Adipocyte (in vitro differentiated cells): ENCODE measurements around the gene SLC22A7.

Experiments
- DNase-seq: peaks from one replicate; pipeline ENCODE4 v3.0.0-alpha.2; 2015; ENCODE audit warnings: low read depth
- H3K27me3 ChIP-seq: replicated peaks from 2 replicates; pipeline ENCODE4 v1.7.0; 2013; ENCODE audit warnings: mild to moderate bottlenecking, low read length, moderate library complexity; ENCODE audit not compliant: control insufficient read depth, insufficient read depth
- H3K36me3 ChIP-seq: 2 replicates; pipeline ENCODE4 v1.7.0; 2013; ENCODE audit warnings: low read length, mild to moderate bottlenecking, moderate library complexity; ENCODE audit not compliant: control insufficient read depth, insufficient read depth, severe bottlenecking
- H3K4me1 ChIP-seq: 2 replicates; pipeline ENCODE4 v1.7.0; 2013; ENCODE audit warnings: mild to moderate bottlenecking, low read length, moderate library complexity; ENCODE audit not compliant: control insufficient read depth, insufficient read depth
- H3K4me3 ChIP-seq: 2 replicates; pipeline ENCODE4 v1.7.0; 2013; ENCODE audit warnings: mild to moderate bottlenecking, low read length, moderate library complexity
- H3K9ac ChIP-seq: 2 replicates; pipeline ENCODE4 v1.7.0; 2013; ENCODE audit warnings: mild to moderate bottlenecking, low read length, moderate library complexity
- H3K9me3 ChIP-seq: 2 replicates; pipeline ENCODE4 v1.7.0; 2013; ENCODE audit warnings: mild to moderate bottlenecking, low read length, moderate library complexity; ENCODE audit not compliant: control insufficient read depth

SLC22A7 gene

DNA sequence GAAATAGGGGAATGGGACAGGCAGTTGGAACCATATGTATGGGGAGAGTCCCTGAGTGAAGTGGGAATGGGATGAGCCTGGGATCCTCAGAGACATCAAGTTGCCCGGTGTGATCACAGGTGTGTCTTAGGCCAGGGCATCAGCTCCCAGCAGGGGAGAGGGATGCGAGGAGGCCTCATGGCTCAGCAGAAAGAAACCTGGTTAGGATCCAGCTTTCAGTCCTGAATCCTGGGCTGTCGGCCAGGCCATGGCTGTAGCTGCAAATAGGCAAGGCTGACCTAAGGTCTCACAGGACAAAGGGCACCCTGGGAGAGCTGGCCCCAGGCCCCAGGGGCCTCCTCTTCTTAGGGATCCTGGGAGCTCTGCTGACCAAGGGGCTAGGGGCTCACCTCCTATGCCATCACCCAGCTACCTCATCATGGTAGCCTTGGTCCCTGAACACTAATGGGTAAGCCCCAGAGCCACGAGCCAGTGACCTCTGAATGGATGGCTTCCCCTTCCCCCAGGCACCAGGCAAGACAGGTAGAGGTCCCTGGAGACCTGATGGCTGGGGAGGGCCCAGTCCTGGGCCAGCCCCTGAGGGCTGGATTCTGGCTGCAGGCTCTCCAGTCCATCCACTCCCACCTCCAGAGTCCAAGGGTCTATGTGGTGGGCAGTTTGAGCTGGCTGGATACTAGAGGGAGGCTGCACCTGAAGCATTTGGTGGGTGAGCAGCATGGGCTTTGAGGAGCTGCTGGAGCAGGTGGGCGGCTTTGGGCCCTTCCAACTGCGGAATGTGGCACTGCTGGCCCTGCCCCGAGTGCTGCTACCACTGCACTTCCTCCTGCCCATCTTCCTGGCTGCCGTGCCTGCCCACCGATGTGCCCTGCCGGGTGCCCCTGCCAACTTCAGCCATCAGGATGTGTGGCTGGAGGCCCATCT lies at the start of gene SLC22A7:
SLC22A7 (plus strand) TSS at position 617 of the 921 bp plus-strand sequence; CDS start at position 716, 99 bp downstream.
- H3K4me3 ChIP-seq = no peak within 1 kb of the TSS
- no peaks in the 10 kb centered on the region for H3K4me1 ChIP-seq
- no peak within 1 kb of the TSS for H3K9ac ChIP-seq
- H3K36me3 ChIP-seq = no peaks in the 10 kb centered on the region
- H3K27me3 ChIP-seq = peaks cover 62% of the 10 kb centered on the region
- DNase-seq = no peak
- H3K9me3 ChIP-seq = no peaks in the 10 kb centered on the region

GRCh38 chr6:43248791-43249190 lies 49.3 kb upstream of the SLC22A7 start:
- H3K4me3 ChIP-seq = no peak overlapping the region
- H3K36me3 ChIP-seq = no peaks in the 10 kb centered on the region
- no peaks in the 10 kb centered on the region for H3K9me3 ChIP-seq
- H3K27me3 ChIP-seq = peaks cover 73% of the 10 kb centered on the region
- no peak for DNase-seq
- H3K4me1 ChIP-seq = peaks cover 10% of the 10 kb centered on the region
- H3K9ac ChIP-seq = no peak overlapping the region

GRCh38 chr6:43250992-43251373 lies 47.1 kb upstream of the SLC22A7 start:
- no peaks in the 10 kb centered on the region for H3K36me3 ChIP-seq
- no peak for DNase-seq

DNA sequence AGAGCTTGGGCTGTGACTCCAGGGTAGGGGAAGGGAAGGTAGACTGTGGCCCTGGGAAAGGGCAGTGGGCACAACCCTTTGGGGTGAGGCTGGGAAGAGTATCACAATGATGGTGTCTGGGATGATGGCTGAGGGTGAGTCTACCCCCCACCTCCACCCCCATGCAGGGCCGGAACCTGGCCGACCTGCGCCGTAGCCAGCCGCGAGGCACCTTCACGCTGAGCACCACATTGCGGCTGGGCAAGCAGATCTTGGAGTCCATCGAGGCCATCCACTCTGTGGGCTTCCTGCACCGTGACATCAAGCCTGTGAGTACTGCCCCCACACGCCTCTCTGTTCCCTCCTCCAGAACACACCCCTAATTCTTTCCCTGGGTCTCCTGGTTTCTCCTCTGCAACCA lies 44.7 kb upstream of the SLC22A7 start:
- no peaks in the 10 kb centered on the region for H3K9me3 ChIP-seq
- no peak overlapping the region for H3K9ac ChIP-seq
- H3K4me3 ChIP-seq = no peak overlapping the region
- no peaks in the 10 kb centered on the region for H3K36me3 ChIP-seq
- no peak for DNase-seq
- H3K27me3 ChIP-seq = peaks cover 53% of the 10 kb centered on the region
- H3K4me1 ChIP-seq = no peaks in the 10 kb centered on the region

More at GRCh38 chr6:43250992-43251373, 47.1 kb upstream of the SLC22A7 start:
- H3K27me3 ChIP-seq = peaks cover 57% of the 10 kb centered on the region
- H3K9me3 ChIP-seq = no peaks in the 10 kb centered on the region
- no peak overlapping the region for H3K4me3 ChIP-seq
- no peak overlapping the region for H3K9ac ChIP-seq
- peaks cover 10% of the 10 kb centered on the region for H3K4me1 ChIP-seq

- Histone ChIP-seq H3K4me3 (no peak overlapping the region), H3K4me1 (no peaks in the 10 kb centered on the region), H3K36me3 (no peaks in the 10 kb centered on the region), H3K9ac (no peak overlapping the region), H3K9me3 (no peaks in the 10 kb centered on the region), H3K27me3 (peaks cover 51% of the 10 kb centered on the region)
- peak; percentile 23 for DNase-seq
Measured at GRCh38 chr6:43254138-43254817, 43.8 kb upstream of the SLC22A7 start.

DNA sequence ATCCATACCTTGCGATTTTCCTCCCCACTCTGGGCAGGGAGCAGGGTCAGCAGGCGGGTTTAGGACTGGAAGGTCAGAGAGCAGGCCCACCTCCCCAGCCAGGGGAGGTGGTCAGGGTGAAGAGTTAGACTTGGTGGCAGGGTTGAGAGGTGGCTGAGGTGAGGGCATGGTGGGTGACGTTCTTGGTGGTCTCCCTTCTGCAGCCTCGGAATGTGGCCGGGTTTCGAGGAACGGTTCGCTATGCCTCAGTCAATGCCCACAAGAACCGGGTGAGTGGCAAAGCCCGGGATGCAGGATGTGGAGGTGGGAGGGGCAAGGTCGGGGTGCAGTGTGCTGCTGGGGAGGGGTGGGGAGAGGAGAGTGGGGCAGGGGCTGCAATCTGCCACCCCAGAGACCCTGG lies 43.2 kb upstream of the SLC22A7 start:
- H3K4me1 ChIP-seq = no peaks in the 10 kb centered on the region
- H3K36me3 ChIP-seq = no peaks in the 10 kb centered on the region
- peaks cover 54% of the 10 kb centered on the region for H3K27me3 ChIP-seq
- DNase-seq = no peak
- no peaks in the 10 kb centered on the region for H3K9me3 ChIP-seq
- no peak overlapping the region for H3K9ac ChIP-seq
- H3K4me3 ChIP-seq = no peak overlapping the region

GRCh38 chr6:43255408-43256054 lies 42.5 kb upstream of the SLC22A7 start:
- Histone ChIP-seq H3K4me3 (no peak overlapping the region), H3K9me3 (no peaks in the 10 kb centered on the region), H3K36me3 (no peaks in the 10 kb centered on the region), H3K4me1 (no peaks in the 10 kb centered on the region), H3K9ac (no peak overlapping the region), H3K27me3 (peaks cover 59% of the 10 kb centered on the region)
- DNase-seq = no peak

- Histone ChIP-seq H3K27me3 (peaks cover 49% of the 10 kb centered on the region), H3K4me3 (no peak overlapping the region), H3K9ac (no peak overlapping the region), H3K4me1 (no peaks in the 10 kb centered on the region), H3K9me3 (no peaks in the 10 kb centered on the region), H3K36me3 (no peaks in the 10 kb centered on the region)
- no peak for DNase-seq
Measured at GRCh38 chr6:43256670-43257366, 41.2 kb upstream of the SLC22A7 start.

DNA sequence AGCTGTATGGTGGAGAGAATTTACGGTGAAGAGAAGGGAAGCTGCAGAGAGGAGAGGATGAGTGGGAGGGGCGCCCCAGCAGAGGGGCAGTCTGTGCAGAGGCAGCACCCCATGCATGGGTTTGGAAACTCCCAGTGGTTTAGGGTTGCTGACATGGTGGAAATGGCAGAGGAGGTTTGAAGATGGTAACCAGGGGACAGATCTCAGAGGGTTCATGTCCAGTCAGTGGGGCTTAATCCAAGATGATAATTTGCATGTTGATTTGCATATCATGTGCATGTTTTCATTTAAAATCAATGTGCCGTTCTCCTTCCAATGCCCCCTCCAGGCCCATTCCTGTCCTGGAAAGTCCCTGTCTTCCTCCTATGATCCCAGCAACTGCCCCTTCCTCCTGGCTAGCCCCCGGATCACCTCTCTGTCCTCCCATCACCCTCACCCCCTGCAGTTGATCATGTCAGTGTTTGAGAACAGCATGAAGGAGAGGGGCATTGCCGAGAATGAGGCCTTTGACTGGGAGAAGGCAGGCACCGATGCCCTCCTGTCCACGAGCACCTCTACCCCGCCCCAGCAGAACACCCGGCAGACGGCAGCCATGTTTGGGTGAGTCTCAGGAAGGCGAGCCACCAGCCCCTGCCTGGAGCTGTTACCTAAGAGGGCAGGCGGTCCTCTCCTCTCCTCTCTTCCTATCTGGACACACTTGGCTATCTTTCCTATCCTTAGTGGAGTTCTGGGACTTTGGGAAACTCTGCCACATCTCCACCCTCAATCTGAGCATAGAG lies 40.5 kb upstream of the SLC22A7 start:
- H3K4me3 ChIP-seq = no peak overlapping the region
- H3K9me3 ChIP-seq = no peaks in the 10 kb centered on the region
- H3K27me3 ChIP-seq = peaks cover 45% of the 10 kb centered on the region
- no peaks in the 10 kb centered on the region for H3K4me1 ChIP-seq
- no peaks in the 10 kb centered on the region for H3K36me3 ChIP-seq
- no peak overlapping the region for H3K9ac ChIP-seq
- DNase-seq = no peak

DNA sequence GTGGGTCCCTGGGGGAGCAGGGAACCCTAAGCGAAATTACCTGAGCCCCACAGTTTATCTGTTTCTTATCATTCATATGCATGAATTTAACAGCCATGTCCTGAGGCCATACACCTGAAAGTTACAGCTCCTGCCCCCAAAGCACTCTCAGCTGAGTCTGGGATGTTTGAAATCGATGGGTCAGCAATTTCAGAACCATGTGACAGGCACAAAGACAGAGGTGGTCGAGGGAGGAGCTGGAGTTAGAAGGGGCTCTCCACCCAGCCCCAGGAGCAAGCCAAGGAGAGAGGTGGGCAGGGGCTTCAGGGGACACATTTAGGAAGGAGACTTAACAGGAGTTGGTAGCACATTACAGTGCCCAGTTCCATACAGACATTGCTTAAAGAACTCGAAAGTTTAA lies 39.9 kb upstream of the SLC22A7 start:
- DNase-seq = no peak
- Histone ChIP-seq H3K9me3 (no peaks in the 10 kb centered on the region), H3K4me1 (no peaks in the 10 kb centered on the region), H3K4me3 (no peak overlapping the region), H3K36me3 (no peaks in the 10 kb centered on the region), H3K27me3 (peaks cover 42% of the 10 kb centered on the region), H3K9ac (no peak overlapping the region)
